Measurements from ENCODE around the gene HIVEP3.

HIVEP3 gene

GRCh38 chr1:41542196-41542930, 376.4 kb downstream of the HIVEP3 start:
- DNase-seq (ENCODE audit: low read depth) = no peak
- no peak for TF ChIP-seq CTCF (IDR thresholded peaks at IDR 0.05; ENCODE audit: insufficient read depth, low read depth, low read length, missing control alignments)

DNA sequence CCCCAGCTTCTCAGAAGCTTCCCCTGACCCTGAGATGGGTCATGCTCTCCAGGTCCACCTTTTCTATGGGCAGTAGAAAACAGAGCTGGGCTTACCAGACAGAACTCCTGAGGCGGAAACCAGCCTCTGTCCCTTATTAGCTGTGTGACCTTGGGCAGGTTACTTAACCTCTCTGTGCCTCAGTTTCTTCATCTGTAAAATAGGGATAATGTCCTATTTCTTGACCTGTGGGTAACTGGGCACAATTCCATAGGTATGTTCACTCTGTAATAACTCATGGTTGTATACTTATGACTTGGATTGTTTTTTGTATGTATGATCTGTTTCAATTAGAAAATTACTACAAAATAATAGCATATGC, 377.1 kb downstream of the HIVEP3 start:
- TF ChIP-seq CTCF (IDR thresholded peaks at IDR 0.05; ENCODE audit: insufficient read depth, low read depth, low read length, missing control alignments) = no peak
- DNase-seq (ENCODE audit: low read depth) = no peak
- no peak overlapping the region for H3K4me3 ChIP-seq (ENCODE audit: low read length)

More at GRCh38 chr1:41542196-41542930, 376.4 kb downstream of the HIVEP3 start:
- no peak overlapping the region for H3K4me3 ChIP-seq (ENCODE audit: low read length)

DNA sequence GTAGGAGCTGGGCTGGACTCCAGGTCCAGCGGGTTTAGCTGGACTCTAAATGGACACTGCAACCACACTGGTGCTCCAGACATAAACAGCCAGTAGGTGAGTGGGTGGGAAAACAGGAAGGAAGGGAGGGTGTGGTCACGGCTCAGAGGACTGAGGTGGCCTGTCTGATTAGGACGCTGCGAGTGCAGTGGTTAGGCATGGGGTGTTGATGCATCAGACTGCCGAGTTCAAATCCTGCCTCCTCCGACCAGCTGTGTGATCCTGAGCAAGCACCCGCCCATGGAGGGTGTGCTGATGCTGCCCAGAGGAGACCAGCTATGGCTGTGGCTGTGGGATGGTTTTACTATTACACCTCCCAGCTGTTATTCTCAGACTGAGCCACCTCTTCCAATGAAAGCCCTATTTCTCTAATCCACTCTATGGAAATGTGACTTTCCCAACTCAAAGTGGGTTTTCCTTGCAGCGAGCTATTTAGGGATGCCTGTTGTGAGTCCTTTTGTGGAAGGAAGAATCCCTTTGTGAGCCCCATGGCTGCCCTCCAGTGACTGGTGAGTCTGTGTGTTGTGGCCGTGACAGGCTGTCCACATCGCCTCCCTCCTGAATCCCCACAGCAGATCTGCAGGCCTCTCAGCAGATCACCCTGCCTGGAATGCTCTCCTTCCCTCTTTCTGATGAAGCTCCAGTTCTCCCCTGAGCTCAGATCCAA, 377.7 kb downstream of the HIVEP3 start:
- DNase-seq (ENCODE audit: low read depth) = no peak
- no peak for TF ChIP-seq CTCF (IDR thresholded peaks at IDR 0.05; ENCODE audit: insufficient read depth, low read depth, low read length, missing control alignments)
- no peak overlapping the region for H3K4me3 ChIP-seq (ENCODE audit: low read length)

DNA sequence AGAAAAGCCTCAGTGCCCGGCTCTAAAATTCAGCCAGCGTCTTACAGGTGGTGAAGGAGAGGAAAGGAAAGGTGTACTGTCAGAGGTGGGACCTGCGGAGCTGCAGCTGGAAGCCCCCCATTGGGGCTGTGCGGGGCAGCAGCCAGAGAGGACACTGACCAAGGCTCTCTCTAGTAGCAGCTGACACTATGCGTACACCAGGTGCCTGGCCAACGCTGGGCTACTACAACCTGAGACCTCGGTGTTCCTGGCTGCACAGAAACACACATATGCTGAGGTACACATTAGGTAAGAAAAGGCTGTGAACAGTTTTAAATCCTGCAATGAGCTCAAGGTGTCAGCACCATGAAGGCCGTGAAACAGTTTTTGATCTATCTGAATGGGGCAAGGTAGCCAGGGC, 378.7 kb downstream of the HIVEP3 start:
- TF ChIP-seq CTCF (IDR thresholded peaks at IDR 0.05; ENCODE audit: insufficient read depth, low read depth, low read length, missing control alignments) = no peak
- no peak overlapping the region for H3K4me3 ChIP-seq (ENCODE audit: low read length)
- no peak for DNase-seq (ENCODE audit: low read depth)

- DNase-seq (ENCODE audit: low read depth) = no peak
- TF ChIP-seq CTCF (IDR thresholded peaks at IDR 0.05; ENCODE audit: insufficient read depth, low read depth, low read length, missing control alignments) = no peak
- no peak overlapping the region for H3K4me3 ChIP-seq (ENCODE audit: low read length)
Measured at GRCh38 chr1:41539418-41539805, 379.3 kb downstream of the HIVEP3 start.

DNA sequence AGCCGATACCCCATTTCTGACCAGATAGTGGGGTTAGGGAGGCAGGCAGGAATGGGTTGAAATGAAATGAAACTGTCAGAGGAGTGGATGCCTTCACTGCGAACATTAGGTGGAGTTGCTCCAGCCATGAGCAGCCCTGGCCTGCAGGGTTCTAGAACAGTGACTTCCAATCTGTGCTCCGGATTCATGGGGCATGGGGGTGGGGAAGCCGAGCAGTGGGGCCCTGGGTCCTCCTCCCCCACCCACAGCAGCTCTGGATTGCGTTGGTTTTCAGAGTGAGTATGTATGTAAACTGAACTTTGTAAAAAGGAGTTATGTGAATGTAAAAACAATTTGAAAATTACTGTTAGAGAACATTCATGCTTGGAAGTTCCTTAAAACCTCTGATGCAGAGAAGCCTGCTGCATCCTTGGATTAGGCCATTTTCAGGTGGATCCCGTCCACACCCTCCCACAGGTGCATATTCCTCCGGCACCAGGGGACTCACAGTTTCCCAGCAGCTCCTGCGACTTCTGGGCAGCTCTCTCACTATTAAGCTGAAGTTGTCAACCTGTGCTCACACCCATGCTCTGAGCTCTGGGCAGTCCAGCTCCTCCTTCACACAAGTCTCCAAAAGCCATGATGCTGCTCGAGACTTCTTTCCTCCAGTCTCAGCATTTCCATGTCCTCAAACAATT, 379.8 kb downstream of the HIVEP3 start:
- no peak for TF ChIP-seq CTCF (IDR thresholded peaks at IDR 0.05; ENCODE audit: insufficient read depth, low read depth, low read length, missing control alignments)
- no peak overlapping the region for H3K4me3 ChIP-seq (ENCODE audit: low read length)
- DNase-seq (ENCODE audit: low read depth) = no peak

Data from epithelial cell of esophagus (primary cell).